Measurements from ENCODE around the gene TRIM41. TPM values are rescaled to one million over a fixed set of nuclear protein-coding genes. Genes with fewer than 3 reads are reported as not detected.
"Not testable (repeated sequence)": the region's sequence is repeated elsewhere in the genome, so short reads cannot be mapped to it uniquely, and the experiment has no call there.

The TRIM41 gene
- total and polyA plus RNA-seq, 2 donors, result 8.8 to 20.6 TPM

- H3K27ac ChIP-seq (ENCODE audit: low read depth), result no peak overlapping the region
- H3K4me1 ChIP-seq (ENCODE audit: insufficient read depth), result peaks cover 2% of the 10 kb centered on the region
- 78% methylated on average over 7 of the region's 7 CpGs for WGBS
- no peak for DNase-seq (ENCODE audit: extremely low spot score)
- H3K4me3 ChIP-seq (ENCODE audit: low read depth, low read length), result no peak overlapping the region
- no peaks in the 10 kb centered on the region for H3K36me3 ChIP-seq (ENCODE audit: insufficient read depth)
Observed at GRCh38 chr5:181255836-181256578, 32.9 kb downstream of the TRIM41 start.

- Histone ChIP-seq H3K27ac (ENCODE audit: low read depth) (no peak overlapping the region), H3K36me3 (ENCODE audit: insufficient read depth) (no peaks in the 10 kb centered on the region), H3K4me3 (ENCODE audit: low read depth, low read length) (no peak overlapping the region), H3K4me1 (ENCODE audit: insufficient read depth) (peaks cover 2% of the 10 kb centered on the region)
- no peak for DNase-seq (ENCODE audit: extremely low spot score)
- 54% methylated on average over 3 of the region's 3 CpGs for WGBS
Observed at GRCh38 chr5:181258576-181258975, 35.5 kb downstream of the TRIM41 start.

- no peak overlapping the region for H3K27ac ChIP-seq (ENCODE audit: low read depth)
Observed at GRCh38 chr5:181259283-181259682, 36.2 kb downstream of the TRIM41 start.

GRCh38 chr5:181259974-181260719 is 37.1 kb downstream of the TRIM41 start:
- WGBS, result 2% methylated on average over 26 of the region's 26 CpGs
- no peak for DNase-seq (ENCODE audit: extremely low spot score)
- Histone ChIP-seq H3K4me1 (ENCODE audit: insufficient read depth) (peaks cover 2% of the 10 kb centered on the region), H3K27ac (ENCODE audit: low read depth) (peak overlapping the region; percentile 84), H3K36me3 (ENCODE audit: insufficient read depth) (no peaks in the 10 kb centered on the region), H3K4me3 (ENCODE audit: low read depth, low read length) (peak overlapping the region; percentile 62)

More at GRCh38 chr5:181259283-181259682, 36.2 kb downstream of the TRIM41 start:
- Histone ChIP-seq H3K4me1 (ENCODE audit: insufficient read depth) (peaks cover 2% of the 10 kb centered on the region), H3K36me3 (ENCODE audit: insufficient read depth) (no peaks in the 10 kb centered on the region), H3K4me3 (ENCODE audit: low read depth, low read length) (peak overlapping the region; percentile 62)
- no peak for DNase-seq (ENCODE audit: extremely low spot score)
- WGBS, result 34% methylated on average over 2 of the region's 2 CpGs

- peak within 1 kb of the TSS; percentile 98 for H3K27ac ChIP-seq (ENCODE audit: low read depth)
- DNase-seq (ENCODE audit: extremely low spot score), result peak; percentile 74
- peaks cover 2% of the 10 kb centered on the region for H3K4me1 ChIP-seq (ENCODE audit: insufficient read depth)
- under 1% methylated on average over 43 of the region's 43 CpGs for WGBS
- H3K4me3 ChIP-seq (ENCODE audit: low read depth, low read length), result peak within 1 kb of the TSS; percentile 62
- no peaks in the 10 kb centered on the region for H3K36me3 ChIP-seq (ENCODE audit: insufficient read depth)
Observed at GRCh38 chr5:181260720-181261319, 37.7 kb downstream of the TRIM41 start, which contains the start of gene TRIM52. TSS of gene TRIM52 (minus strand) at chr5:181261143. CDS start at chr5:181260813, 330 bp downstream.

- peaks cover 2% of the 10 kb centered on the region for H3K4me1 ChIP-seq (ENCODE audit: insufficient read depth)
- no peak for DNase-seq (ENCODE audit: extremely low spot score)
- peak overlapping the region; percentile 98 for H3K27ac ChIP-seq (ENCODE audit: low read depth)
- WGBS, result under 1% methylated on average over 59 of the region's 59 CpGs
- no peaks in the 10 kb centered on the region for H3K36me3 ChIP-seq (ENCODE audit: insufficient read depth)
- peak overlapping the region; percentile 62 for H3K4me3 ChIP-seq (ENCODE audit: low read depth, low read length)
Observed at GRCh38 chr5:181261320-181262049, 38.4 kb downstream of the TRIM41 start.

- no peak overlapping the region for H3K27ac ChIP-seq (ENCODE audit: low read depth)
- H3K4me1 ChIP-seq (ENCODE audit: insufficient read depth), result no peaks in the 10 kb centered on the region
- H3K36me3 ChIP-seq (ENCODE audit: insufficient read depth), result no peaks in the 10 kb centered on the region
- no peak for DNase-seq (ENCODE audit: extremely low spot score)
- no peak overlapping the region for H3K4me3 ChIP-seq (ENCODE audit: low read depth, low read length)
- WGBS, result 64% methylated on average over 5 of the region's 5 CpGs
Observed at GRCh38 chr5:181263633-181264032, 40.6 kb downstream of the TRIM41 start.

GRCh38 chr5:181265092-181265671 is 42.1 kb downstream of the TRIM41 start:
- H3K4me3 ChIP-seq (ENCODE audit: low read depth, low read length), result no peak overlapping the region
- no peaks in the 10 kb centered on the region for H3K4me1 ChIP-seq (ENCODE audit: insufficient read depth)
- no peak overlapping the region for H3K27ac ChIP-seq (ENCODE audit: low read depth)
- 63% methylated on average over 18 of the region's 18 CpGs for WGBS
- no peak for DNase-seq (ENCODE audit: extremely low spot score)
- H3K36me3 ChIP-seq (ENCODE audit: insufficient read depth), result no peaks in the 10 kb centered on the region

- H3K36me3 ChIP-seq (ENCODE audit: insufficient read depth); DNase-seq (ENCODE audit: extremely low spot score); H3K4me1 ChIP-seq (ENCODE audit: insufficient read depth); H3K4me3 ChIP-seq (ENCODE audit: low read depth, low read length); H3K27ac ChIP-seq (ENCODE audit: low read depth): not testable (repeated sequence)
- WGBS, result 48% methylated on average over 8 of the region's 8 CpGs
Observed at GRCh38 chr5:181267291-181267904, 44.3 kb downstream of the TRIM41 start.

- H3K4me1 ChIP-seq (ENCODE audit: insufficient read depth); H3K27ac ChIP-seq (ENCODE audit: low read depth); H3K4me3 ChIP-seq (ENCODE audit: low read depth, low read length); DNase-seq (ENCODE audit: extremely low spot score); H3K36me3 ChIP-seq (ENCODE audit: insufficient read depth): not testable (repeated sequence)
- WGBS, result 79% methylated on average over 12 of the region's 12 CpGs
Observed at GRCh38 chr5:181267907-181268306, 44.8 kb downstream of the TRIM41 start.

- no peak for DNase-seq (ENCODE audit: extremely low spot score)
- 79% methylated on average over 3 of the region's 3 CpGs for WGBS
- H3K4me3 ChIP-seq (ENCODE audit: low read depth, low read length), result no peak overlapping the region
- H3K4me1 ChIP-seq (ENCODE audit: insufficient read depth), result no peaks in the 10 kb centered on the region
- H3K27ac ChIP-seq (ENCODE audit: low read depth), result no peak overlapping the region
- no peaks in the 10 kb centered on the region for H3K36me3 ChIP-seq (ENCODE audit: insufficient read depth)
Observed at GRCh38 chr5:181271081-181271480, 48.0 kb downstream of the TRIM41 start.

- H3K27ac ChIP-seq (ENCODE audit: low read depth); H3K4me3 ChIP-seq (ENCODE audit: low read depth, low read length): not testable (repeated sequence)
- 42% methylated on average over 28 of the region's 28 CpGs for WGBS
Observed at GRCh38 chr5:181273433-181273744, 50.3 kb downstream of the TRIM41 start.

More at GRCh38 chr5:181273433-181273744, 50.3 kb downstream of the TRIM41 start:
- not testable (repeated sequence) for DNase-seq (ENCODE audit: extremely low spot score); H3K36me3 ChIP-seq (ENCODE audit: insufficient read depth); H3K4me1 ChIP-seq (ENCODE audit: insufficient read depth)

Measured in urinary bladder (tissue), 4 donors.